Choroid plexus epithelial cell (primary cell): ENCODE measurements around the gene BOK.
A peak's percentile ranks its signal among the peaks of the same experiment; 100 is the strongest.

Source experiments
- DNase-seq: peaks from one replicate; pipeline ENCODE4 v3.0.0-alpha.2; 2010; ENCODE audit warnings: low read depth
- H3K4me3 ChIP-seq: 2 replicates; pipeline ENCODE4 v1.5.1; 2011; ENCODE audit warnings: low read depth, mild to moderate bottlenecking, control low read depth, low read length, moderate library complexity
- TF ChIP-seq, protein P1 (sequence below): conservative IDR thresholded peaks from 2 replicates; pipeline ENCODE4 v1.5.1; 2011; ENCODE audit warnings: low read depth, mild to moderate bottlenecking, control low read depth, inconsistent platforms, low read length, moderate library complexity

BOK gene

DNA sequence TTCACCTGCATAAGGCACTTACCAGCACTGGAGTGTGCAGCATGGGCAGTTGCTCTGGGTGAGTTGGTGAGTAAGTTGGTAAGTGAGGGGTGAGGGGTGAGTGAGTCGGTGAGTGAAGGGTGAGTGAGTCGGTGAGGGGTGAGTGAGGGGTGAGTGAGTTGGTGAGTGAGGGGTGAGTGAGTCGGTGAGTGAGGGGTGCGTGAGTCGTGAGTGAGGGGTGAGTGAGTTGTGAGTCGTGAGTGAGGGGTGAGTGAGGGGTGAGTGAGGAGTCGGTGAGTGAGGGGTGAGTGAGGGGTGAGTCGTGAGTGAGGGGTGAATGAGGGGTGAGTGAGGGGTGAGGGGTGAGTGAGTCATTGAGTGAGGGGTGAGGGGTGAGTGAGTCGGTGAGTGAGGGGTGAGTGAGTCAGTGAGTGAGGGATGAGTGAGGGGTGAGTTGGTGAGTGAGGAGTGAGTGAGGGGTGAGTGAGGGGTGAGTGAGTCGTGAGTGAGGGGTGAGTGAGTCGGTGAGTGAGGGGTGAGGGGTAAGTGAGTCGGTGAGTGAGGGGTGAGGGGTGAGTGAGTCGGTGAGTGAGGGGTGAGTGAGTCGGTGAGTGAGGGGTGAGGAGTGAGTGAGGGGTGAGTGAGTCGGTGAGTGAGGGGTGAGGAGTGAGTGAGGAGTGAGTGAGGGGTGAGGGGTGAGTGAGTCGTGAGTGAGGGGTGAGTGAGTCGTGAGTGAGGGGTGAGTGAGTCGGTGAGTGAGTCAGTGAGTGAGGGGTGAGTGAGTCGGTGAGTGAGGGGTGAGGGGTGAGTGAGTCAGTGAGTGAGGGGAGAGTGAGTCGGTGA, 61.3 kb downstream of the BOK start:
- no peak for DNase-seq
- TF ChIP-seq, protein P1, sequence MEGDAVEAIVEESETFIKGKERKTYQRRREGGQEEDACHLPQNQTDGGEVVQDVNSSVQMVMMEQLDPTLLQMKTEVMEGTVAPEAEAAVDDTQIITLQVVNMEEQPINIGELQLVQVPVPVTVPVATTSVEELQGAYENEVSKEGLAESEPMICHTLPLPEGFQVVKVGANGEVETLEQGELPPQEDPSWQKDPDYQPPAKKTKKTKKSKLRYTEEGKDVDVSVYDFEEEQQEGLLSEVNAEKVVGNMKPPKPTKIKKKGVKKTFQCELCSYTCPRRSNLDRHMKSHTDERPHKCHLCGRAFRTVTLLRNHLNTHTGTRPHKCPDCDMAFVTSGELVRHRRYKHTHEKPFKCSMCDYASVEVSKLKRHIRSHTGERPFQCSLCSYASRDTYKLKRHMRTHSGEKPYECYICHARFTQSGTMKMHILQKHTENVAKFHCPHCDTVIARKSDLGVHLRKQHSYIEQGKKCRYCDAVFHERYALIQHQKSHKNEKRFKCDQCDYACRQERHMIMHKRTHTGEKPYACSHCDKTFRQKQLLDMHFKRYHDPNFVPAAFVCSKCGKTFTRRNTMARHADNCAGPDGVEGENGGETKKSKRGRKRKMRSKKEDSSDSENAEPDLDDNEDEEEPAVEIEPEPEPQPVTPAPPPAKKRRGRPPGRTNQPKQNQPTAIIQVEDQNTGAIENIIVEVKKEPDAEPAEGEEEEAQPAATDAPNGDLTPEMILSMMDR: no peak
- no peak overlapping the region for H3K4me3 ChIP-seq

DNA sequence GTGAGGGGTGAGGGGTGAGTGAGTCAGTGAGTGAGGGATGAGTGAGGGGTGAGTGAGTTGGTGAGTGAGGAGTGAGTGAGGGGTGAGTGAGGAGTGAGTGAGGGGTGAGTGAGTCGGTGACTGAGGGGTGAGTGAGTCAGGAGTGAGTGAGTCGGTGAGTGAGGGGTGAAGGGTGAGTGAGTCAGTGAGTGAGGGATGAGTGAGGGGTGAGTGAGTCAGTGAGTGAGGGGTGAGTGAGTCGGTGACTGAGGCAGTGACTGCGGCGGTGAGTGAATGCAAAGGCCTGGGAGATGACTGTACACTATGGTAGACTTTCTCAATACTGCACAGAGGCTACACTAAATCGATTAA, 61.8 kb downstream of the BOK start:
- peak; percentile 40 for DNase-seq
- TF ChIP-seq, protein P1: no peak
- H3K4me3 ChIP-seq: no peak overlapping the region
